ENCODE data around the gene PML.

DNA sequence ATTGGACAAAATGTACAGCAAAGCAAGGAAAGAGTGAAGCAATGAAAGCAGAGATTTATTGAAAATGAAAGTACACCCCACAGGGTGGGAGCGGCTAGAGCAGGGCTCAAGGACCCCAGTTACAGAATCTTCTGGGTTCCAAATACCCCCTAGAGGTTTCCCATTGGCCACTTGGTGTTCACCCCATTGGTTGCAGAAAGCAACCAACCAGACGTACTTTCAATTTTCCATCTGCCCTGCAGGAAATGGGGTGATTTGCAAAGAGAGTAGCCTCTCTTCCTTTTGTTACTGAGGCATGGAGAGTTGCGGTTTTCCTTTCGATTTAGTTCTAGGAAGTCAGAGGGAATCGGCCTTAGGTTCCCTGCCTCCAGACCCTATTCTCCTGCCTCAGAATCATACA lies 2.4 kb downstream of the PML start:
- TF ChIP-seq, protein P1, sequence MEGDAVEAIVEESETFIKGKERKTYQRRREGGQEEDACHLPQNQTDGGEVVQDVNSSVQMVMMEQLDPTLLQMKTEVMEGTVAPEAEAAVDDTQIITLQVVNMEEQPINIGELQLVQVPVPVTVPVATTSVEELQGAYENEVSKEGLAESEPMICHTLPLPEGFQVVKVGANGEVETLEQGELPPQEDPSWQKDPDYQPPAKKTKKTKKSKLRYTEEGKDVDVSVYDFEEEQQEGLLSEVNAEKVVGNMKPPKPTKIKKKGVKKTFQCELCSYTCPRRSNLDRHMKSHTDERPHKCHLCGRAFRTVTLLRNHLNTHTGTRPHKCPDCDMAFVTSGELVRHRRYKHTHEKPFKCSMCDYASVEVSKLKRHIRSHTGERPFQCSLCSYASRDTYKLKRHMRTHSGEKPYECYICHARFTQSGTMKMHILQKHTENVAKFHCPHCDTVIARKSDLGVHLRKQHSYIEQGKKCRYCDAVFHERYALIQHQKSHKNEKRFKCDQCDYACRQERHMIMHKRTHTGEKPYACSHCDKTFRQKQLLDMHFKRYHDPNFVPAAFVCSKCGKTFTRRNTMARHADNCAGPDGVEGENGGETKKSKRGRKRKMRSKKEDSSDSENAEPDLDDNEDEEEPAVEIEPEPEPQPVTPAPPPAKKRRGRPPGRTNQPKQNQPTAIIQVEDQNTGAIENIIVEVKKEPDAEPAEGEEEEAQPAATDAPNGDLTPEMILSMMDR (IDR thresholded peaks at IDR 0.05), result no peak
- TF ChIP-seq SIN3A (IDR thresholded peaks at IDR 0.05; ENCODE audit: borderline replicate concordance, low read depth, low read length), result no peak
